GM06990 (cell line): ENCODE results near the gene RNF7.

Experiments
- DNase-seq: peaks from one replicate; pipeline ENCODE4 v3.0.0-alpha.2; 2011; ENCODE audit not compliant: insufficient read length; ENCODE audit errors: extremely low read depth
- H3K27me3 ChIP-seq: replicated peaks from 2 replicates; pipeline ENCODE4 v1.6.0; 2011; ENCODE audit warnings: low read length; ENCODE audit not compliant: control insufficient read depth, insufficient read depth
- H3K36me3 ChIP-seq: 2 replicates; pipeline ENCODE4 v1.5.1; 2011; ENCODE audit warnings: low read length; ENCODE audit not compliant: control insufficient read depth, insufficient read depth
- H3K4me3 ChIP-seq: replicated peaks from 2 replicates; pipeline ENCODE4 v1.5.1; 2011; ENCODE audit warnings: low read depth, mild to moderate bottlenecking, control low read depth, low read length
- TF ChIP-seq, protein P1 (sequence below): IDR thresholded peaks from 2 replicates; pipeline ENCODE4 v1.5.1; 2011; ENCODE audit warnings: low read length, control low read depth, mild to moderate bottlenecking, inconsistent platforms; ENCODE audit not compliant: insufficient read depth, poor library complexity, severe bottlenecking

RNF7 gene

DNA sequence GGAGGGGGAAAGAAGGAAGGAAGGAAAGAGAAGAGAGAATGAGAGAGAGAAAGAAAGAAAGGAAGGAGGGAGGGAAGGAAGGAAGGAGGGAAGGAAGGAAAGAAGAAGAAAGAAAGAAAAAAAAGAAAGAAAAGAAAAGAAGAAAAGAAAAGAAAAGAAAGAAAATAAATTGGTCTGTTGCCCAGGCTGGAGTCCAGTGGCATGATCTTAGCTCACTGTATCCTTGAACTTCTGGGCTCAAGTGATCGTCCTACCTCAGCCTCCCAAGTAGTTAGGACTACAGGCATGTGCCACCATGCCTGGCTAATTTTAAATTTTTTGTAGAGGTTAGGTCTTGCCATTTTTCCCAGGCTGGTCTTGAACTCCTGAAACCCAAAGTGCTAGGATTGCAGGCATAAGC is 11.6 kb upstream of the RNF7 start:
- TF ChIP-seq, protein P1, sequence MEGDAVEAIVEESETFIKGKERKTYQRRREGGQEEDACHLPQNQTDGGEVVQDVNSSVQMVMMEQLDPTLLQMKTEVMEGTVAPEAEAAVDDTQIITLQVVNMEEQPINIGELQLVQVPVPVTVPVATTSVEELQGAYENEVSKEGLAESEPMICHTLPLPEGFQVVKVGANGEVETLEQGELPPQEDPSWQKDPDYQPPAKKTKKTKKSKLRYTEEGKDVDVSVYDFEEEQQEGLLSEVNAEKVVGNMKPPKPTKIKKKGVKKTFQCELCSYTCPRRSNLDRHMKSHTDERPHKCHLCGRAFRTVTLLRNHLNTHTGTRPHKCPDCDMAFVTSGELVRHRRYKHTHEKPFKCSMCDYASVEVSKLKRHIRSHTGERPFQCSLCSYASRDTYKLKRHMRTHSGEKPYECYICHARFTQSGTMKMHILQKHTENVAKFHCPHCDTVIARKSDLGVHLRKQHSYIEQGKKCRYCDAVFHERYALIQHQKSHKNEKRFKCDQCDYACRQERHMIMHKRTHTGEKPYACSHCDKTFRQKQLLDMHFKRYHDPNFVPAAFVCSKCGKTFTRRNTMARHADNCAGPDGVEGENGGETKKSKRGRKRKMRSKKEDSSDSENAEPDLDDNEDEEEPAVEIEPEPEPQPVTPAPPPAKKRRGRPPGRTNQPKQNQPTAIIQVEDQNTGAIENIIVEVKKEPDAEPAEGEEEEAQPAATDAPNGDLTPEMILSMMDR: no peak
- Histone ChIP-seq H3K27me3 (no peaks in the 10 kb centered on the region), H3K36me3 (no peaks in the 10 kb centered on the region), H3K4me3 (no peak overlapping the region)
- DNase-seq: no peak

DNA sequence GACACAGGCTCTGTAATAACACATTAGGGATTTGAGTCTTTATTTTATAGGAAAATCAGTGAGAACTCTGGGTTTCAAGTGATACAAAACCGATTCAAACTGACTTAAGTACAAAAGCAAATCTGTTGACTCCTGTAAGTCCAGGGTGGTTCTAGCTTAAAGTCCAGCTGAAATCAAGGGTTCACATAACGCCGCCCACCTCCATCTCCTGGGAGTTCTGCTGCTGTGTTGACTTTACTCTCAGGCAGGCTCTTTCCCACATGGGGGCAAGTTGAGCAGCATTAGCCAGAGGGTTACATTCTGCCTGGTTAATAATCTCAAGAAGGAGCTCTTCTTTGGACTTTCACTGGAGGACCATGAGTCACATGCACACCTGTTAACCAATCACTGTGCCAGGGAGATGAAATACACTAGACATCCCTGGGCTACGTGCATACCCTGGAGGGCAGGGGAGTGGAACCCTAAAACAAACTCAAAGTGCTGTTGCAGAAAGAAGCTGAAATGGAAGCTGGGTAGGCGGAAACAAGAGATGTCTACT is 9.7 kb upstream of the RNF7 start:
- TF ChIP-seq, protein P1: no peak
- Histone ChIP-seq H3K36me3 (no peaks in the 10 kb centered on the region), H3K4me3 (no peak overlapping the region), H3K27me3 (no peaks in the 10 kb centered on the region)
- DNase-seq: no peak

DNA sequence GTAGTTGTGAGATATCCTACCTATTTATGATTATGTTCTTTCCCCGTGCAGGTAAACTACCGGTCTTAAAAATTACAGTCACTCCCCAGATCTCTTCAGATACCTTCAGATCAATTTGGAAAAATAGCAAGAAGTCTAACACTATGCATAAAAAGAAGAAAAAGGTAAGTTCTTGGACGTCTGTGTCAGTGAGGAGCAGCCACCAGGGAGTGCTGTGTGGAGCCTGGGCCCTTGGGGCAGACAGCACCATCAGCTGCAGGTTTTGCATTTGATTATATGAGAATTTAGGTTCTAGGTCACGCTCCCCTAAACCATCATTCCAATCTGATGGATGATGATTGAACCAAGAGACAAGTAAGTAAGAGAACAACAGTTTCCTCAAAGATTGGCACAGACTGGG is 8.9 kb upstream of the RNF7 start:
- no peaks in the 10 kb centered on the region for H3K27me3 ChIP-seq
- no peaks in the 10 kb centered on the region for H3K36me3 ChIP-seq
- no peak overlapping the region for H3K4me3 ChIP-seq
- no peak for DNase-seq
- TF ChIP-seq, protein P1: peak; percentile 14

DNA sequence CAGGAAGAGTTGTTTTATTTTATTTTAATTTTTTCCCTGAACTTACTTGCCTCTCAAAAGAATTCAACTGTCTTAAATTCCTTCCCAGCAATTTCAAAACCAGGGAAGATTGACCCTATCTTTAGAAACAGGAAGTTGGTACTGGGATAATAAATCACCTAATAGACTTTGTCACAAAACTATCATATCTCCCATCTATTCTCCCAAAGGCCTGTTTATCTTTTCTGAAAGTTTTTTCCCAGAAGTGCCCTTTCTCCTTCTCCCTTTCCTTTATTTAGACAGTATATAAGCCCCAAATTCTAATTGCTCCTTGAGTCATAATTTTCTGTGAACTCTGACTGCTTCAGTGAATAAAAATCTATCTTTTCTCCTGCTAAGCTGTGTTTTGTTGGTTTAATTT is 2.9 kb upstream of the RNF7 start:
- H3K36me3 ChIP-seq: no peaks in the 10 kb centered on the region
- no peaks in the 10 kb centered on the region for H3K27me3 ChIP-seq
- H3K4me3 ChIP-seq: no peak overlapping the region
- DNase-seq: no peak
- TF ChIP-seq, protein P1: no peak

DNA sequence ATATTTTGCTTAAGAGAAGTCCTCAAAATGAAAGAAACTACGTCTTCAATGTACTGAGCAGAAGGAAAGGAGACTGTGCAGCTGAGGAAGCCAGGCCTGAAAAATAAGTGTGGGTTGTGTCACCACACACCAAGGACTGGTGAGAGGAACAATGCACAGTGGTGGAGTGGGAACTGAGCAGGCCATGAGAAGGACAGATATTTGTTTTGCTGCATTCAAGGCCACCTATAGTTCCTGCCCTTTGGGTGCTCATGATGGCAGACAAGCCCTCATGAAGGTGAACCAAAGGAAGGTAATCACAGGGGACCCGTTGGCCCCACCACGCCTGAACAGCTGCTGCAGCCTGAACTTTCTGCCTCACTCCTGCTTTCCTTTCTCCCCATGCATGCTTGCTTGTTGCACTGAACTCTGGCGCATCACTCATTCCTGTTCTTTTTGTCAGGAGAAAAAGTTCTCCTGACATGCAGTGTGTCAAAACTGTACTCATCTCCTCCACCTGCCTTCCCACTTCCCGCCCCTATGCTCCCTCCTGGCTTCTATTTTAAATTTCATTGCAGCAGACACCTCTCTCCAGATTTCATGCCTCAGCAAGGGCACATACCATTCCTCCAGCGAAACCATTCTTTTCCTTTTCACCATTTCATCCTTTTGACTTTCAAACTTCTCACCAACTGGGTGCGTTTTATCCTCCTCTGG is 2.2 kb upstream of the RNF7 start:
- no peak for DNase-seq
- Histone ChIP-seq H3K36me3 (no peaks in the 10 kb centered on the region), H3K27me3 (no peaks in the 10 kb centered on the region), H3K4me3 (no peak overlapping the region)
- TF ChIP-seq, protein P1: no peak

DNA sequence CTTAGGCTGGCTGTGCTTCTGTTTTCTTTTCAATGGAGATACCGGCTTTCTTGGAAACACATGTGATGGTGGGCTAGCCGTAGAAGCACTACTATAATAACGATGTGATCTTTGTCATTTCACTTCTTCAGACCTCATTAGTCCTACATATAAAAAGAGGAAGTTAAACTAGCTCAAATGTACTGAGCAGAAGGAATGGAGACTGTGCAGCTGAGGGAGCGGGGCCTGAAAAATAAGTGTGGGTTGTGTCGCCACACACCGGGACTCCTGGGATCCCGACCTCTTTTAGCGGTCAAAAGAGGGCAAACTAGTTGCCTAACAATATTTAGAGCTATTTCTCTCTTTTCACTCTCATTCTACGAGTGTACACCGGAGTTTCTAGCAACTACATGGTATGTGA is 1.0 kb upstream of the RNF7 start:
- Histone ChIP-seq H3K27me3 (no peaks in the 10 kb centered on the region), H3K4me3 (no peak overlapping the region), H3K36me3 (no peaks in the 10 kb centered on the region)
- peak; percentile 15 for DNase-seq
- TF ChIP-seq, protein P1: no peak
